ENCODE data around the gene MGAT3. TPM values are rescaled to one million over a fixed set of nuclear protein-coding genes. Genes with fewer than 3 reads are reported as not detected.

The MGAT3 gene
- polyA plus RNA-seq, 1 experiment, result 0.10 TPM

- TF ChIP-seq, protein P1, sequence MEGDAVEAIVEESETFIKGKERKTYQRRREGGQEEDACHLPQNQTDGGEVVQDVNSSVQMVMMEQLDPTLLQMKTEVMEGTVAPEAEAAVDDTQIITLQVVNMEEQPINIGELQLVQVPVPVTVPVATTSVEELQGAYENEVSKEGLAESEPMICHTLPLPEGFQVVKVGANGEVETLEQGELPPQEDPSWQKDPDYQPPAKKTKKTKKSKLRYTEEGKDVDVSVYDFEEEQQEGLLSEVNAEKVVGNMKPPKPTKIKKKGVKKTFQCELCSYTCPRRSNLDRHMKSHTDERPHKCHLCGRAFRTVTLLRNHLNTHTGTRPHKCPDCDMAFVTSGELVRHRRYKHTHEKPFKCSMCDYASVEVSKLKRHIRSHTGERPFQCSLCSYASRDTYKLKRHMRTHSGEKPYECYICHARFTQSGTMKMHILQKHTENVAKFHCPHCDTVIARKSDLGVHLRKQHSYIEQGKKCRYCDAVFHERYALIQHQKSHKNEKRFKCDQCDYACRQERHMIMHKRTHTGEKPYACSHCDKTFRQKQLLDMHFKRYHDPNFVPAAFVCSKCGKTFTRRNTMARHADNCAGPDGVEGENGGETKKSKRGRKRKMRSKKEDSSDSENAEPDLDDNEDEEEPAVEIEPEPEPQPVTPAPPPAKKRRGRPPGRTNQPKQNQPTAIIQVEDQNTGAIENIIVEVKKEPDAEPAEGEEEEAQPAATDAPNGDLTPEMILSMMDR (IDR thresholded peaks at IDR 0.05; ENCODE audit: low read depth, low read length), result no peak
- POLR2A ChIA-PET, result no interaction called here
- Histone ChIP-seq H3K27me3 (ENCODE audit: control insufficient read depth, insufficient read depth, low read length) (peaks cover 25% of the 10 kb centered on the region), H3K27ac (ENCODE audit: low read depth, low read length) (no peak overlapping the region), H3K4me3 (ENCODE audit: low read depth, low read length) (no peak overlapping the region), H3K9me3 (ENCODE audit: control insufficient read depth, insufficient read depth, low read length) (no peaks in the 10 kb centered on the region)
- CTCF ChIA-PET, result no interaction called here
- DNase-seq (ENCODE audit: low read depth, low spot score), result no peak
Measured at GRCh38 chr22:39463277-39463676, 6.5 kb downstream of the MGAT3 start.

DNA sequence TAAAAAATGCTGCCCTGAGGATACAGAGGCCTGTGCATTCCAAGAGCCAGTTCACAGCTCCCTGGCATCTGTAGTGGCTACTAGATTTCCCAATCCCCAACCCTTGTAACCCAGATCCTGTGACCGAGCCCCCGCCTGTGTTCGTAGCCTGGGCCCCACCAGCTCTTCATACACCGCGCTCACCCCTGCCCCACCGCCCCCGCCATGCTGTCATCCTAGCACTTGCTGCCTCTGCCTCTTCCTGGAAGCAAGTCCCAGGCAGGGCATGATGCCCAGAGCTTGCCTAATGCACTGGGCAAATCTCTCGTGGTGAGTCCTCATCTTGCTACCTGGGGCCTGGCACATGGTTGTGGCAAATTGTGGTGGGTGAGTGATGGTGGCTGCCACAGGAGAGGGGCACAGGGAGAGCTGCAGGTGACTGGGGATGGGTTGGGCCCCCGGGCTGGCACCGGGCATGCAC is 7.1 kb downstream of the MGAT3 start:
- CTCF ChIA-PET, result interaction anchor here (1.1 kb wide), 1 partner anchor 27 kb away, joined by 3 read pairs; no protein-coding TSS in a partner anchor
- TF ChIP-seq, protein P1 (IDR thresholded peaks at IDR 0.05; ENCODE audit: low read depth, low read length), result no peak
- POLR2A ChIA-PET, result no interaction called here

GRCh38 chr22:39466228-39467006 is 9.6 kb downstream of the MGAT3 start:
- DNase-seq (ENCODE audit: low read depth, low spot score), result no peak
- Histone ChIP-seq H3K27me3 (ENCODE audit: control insufficient read depth, insufficient read depth, low read length) (no peaks in the 10 kb centered on the region), H3K9me3 (ENCODE audit: control insufficient read depth, insufficient read depth, low read length) (no peaks in the 10 kb centered on the region), H3K27ac (ENCODE audit: low read depth, low read length) (no peak overlapping the region), H3K4me3 (ENCODE audit: low read depth, low read length) (no peak overlapping the region)
- ChIA-PET CTCF (no interaction called here), POLR2A (no interaction called here)
- TF ChIP-seq, protein P1 (IDR thresholded peaks at IDR 0.05; ENCODE audit: low read depth, low read length), result no peak

More for the DNA sequence above, 7.1 kb downstream of the MGAT3 start:
- Histone ChIP-seq H3K9me3 (ENCODE audit: control insufficient read depth, insufficient read depth, low read length) (no peaks in the 10 kb centered on the region), H3K27me3 (ENCODE audit: control insufficient read depth, insufficient read depth, low read length) (peaks cover 19% of the 10 kb centered on the region), H3K4me3 (ENCODE audit: low read depth, low read length) (no peak overlapping the region), H3K27ac (ENCODE audit: low read depth, low read length) (no peak overlapping the region)
- no peak for DNase-seq (ENCODE audit: low read depth, low spot score)

DNA sequence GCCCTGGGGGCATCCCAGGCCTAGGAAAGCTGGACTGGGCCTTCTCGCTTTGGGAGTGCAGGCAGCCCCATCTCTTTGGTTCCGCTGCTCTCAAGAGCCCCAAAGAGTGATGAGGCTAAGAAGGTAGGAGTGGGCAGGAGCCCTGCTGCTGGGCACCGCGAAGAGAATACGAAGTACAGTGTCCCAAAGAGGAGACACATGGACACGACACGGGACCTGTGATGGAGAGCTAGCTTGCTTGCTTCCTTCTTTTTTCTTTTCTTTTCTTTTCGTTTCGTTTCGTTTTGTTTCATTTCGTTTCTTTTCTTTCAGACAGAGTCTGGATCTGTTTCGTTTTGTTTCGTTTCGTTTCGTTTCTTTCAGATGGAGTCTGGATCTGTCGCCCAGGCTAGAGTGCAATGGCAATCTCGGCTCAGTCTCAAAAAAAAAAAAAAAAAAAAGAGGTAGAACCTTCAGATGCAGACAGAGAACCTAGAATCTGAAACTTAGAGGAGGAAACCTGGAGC is 10.6 kb downstream of the MGAT3 start:
- POLR2A ChIA-PET, result interaction anchor here (0.5 to 0.6 kb wide), 2 partner anchors 50 to 126 kb away, joined by 3 to 4 read pairs; no protein-coding TSS in a partner anchor

More for the DNA sequence above, 10.6 kb downstream of the MGAT3 start:
- no peaks in the 10 kb centered on the region for H3K27me3 ChIP-seq (ENCODE audit: control insufficient read depth, insufficient read depth, low read length)
- DNase-seq (ENCODE audit: low read depth, low spot score), result no peak
- TF ChIP-seq, protein P1 (IDR thresholded peaks at IDR 0.05; ENCODE audit: low read depth, low read length), result no peak
- no peaks in the 10 kb centered on the region for H3K9me3 ChIP-seq (ENCODE audit: control insufficient read depth, insufficient read depth, low read length)
- H3K27ac ChIP-seq (ENCODE audit: low read depth, low read length), result no peak overlapping the region
- no peak overlapping the region for H3K4me3 ChIP-seq (ENCODE audit: low read depth, low read length)
- CTCF ChIA-PET, result interaction anchor here (0.7 kb wide), 1 partner anchor 47 kb away, joined by 3 read pairs; no protein-coding TSS in a partner anchor
